Breast epithelium (tissue), 4 donors: ENCODE measurements around the gene HHATL. TPM values are rescaled to one million over a fixed set of nuclear protein-coding genes. Genes with fewer than 3 reads are reported as not detected.
A peak's percentile ranks its signal among the peaks of the same experiment; 100 is the strongest.

Experiments
- DNase-seq, 2 donors: peaks; one replicate each; pipeline ENCODE4 v3.0.0-alpha.2; 2019; ENCODE audit warnings: low spot score in 2 of 2
- H3K27ac ChIP-seq, 2 donors: fragments of 200-600 bp; sonication (generic) in 1 of 2; one replicate each; pipeline ENCODE4 v1.5.1; 2016 to 2019; ENCODE audit warnings: mild to moderate bottlenecking in 1 of 2
- H3K27me3 ChIP-seq, 2 donors: fragments of 200-600 bp; sonication (generic) in 1 of 2; one replicate each; pipeline versions ENCODE4 v1.5.1 to v1.6.0; 2017 to 2019; ENCODE audit warnings: control low read depth in 1 of 2, mild to moderate bottlenecking in 1 of 2
- H3K36me3 ChIP-seq: fragments of 200-600 bp; one replicate; pipeline ENCODE4 v1.5.1; 2019
- H3K4me1 ChIP-seq, 2 donors: fragments of 200-600 bp; sonication (generic); one replicate each; pipeline ENCODE4 v1.5.1; 2016 to 2019; ENCODE audit warnings: control low read depth in 1 of 2
- H3K4me3 ChIP-seq, 3 donors: fragments of 200-600 bp; sonication (generic); 1 replicate in 2 of 3; 2 replicates in 1 of 3; pipeline ENCODE4 v1.5.1; 2016 to 2019; ENCODE audit warnings: mild to moderate bottlenecking in 3 of 3, moderate library complexity in 2 of 3
- H3K9me3 ChIP-seq, 2 donors: fragments of 200-600 bp; sonication (generic) in 1 of 2; one replicate each; pipeline ENCODE4 v1.5.1; 2016 to 2019; ENCODE audit warnings: control low read depth in 1 of 2
- POLR2A ChIP-seq: fragments of 450-650 bp; IDR thresholded peaks from one replicate; pipeline ENCODE4 v1.6.1; 2016; ENCODE audit warnings: antibody characterized with exemption, mild to moderate bottlenecking, moderate library complexity
- POLR2AphosphoS5 ChIP-seq, 3 donors: sonication (generic); formaldehyde crosslinking; IDR thresholded peaks; one replicate each; pipeline ENCODE4 v1.6.1; 2017; ENCODE audit warnings: antibody characterized with exemption in 3 of 3
- intact Hi-C: fragments of 100-400 bp; cut with DNase I; formaldehyde crosslinking; loops from one replicate; pipeline ENCODE4 v1.15.1; 2023; ENCODE audit warnings: low total_unique reads
- total RNA-seq, 3 donors: library from RNA; depleted of rRNA; stranded (reverse); fragments of >200 nt; gene quantifications; one replicate each; pipeline ENCODE4 v1.1.0, GENCODE V29; 2016
- TF ChIP-seq, protein P1 (sequence below), 3 donors: fragments of 450-650 bp; IDR thresholded peaks; one replicate each; pipeline ENCODE4 v1.5.1; 2016 to 2017; ENCODE audit warnings: antibody characterized with exemption in 3 of 3, mild to moderate bottlenecking in 3 of 3, moderate library complexity in 3 of 3

The HHATL gene
- total RNA-seq, 3 donors from 2014 or later = 0.32 to 1.6 TPM; not detected in 1

DNA sequence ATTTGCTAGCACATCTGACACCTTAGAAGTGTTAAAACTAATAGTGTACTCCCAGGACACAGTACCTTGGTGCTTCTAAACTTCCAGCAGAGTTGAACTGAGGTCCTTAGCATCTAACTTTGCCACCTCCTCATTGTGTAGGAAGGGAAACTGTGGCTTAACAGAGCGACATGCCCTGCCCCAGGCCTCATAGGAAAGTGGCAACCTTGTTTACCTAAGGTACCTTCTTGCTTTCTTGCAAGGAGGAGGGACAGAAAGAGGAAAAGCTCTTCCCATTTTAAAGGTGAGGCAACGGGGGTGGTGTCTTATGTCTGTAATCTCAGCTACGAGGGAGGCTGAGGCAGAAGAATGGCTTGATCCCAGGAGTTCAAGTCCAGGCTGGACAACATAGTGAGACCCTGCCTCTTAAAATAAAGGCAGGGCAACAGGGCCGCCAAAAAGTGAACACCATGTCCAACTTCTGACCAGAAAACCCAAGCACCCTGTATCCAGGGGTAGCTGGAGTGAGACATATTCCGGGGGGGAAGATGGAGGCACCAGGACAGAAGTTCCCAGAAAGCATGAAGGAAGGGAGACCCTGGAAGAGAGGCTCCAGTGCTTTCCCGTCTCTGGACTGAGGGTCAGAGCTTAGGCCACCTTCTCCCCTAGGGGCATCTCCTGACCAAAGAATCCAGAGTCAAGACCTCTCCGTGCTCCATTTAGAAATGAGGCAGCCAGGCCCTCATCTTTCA is 17.8 kb downstream of the HHATL start:
- Histone ChIP-seq H3K4me1 (no peaks in the 10 kb centered on the region), H3K4me3 (no peak overlapping the region), H3K36me3 (no peaks in the 10 kb centered on the region), H3K27me3 (no peaks in the 10 kb centered on the region), H3K27ac (peak overlapping the region; percentile 40 to 66), H3K9me3 (no peaks in the 10 kb centered on the region)
- DNase-seq = no peak
- TF ChIP-seq POLR2AphosphoS5 (IDR thresholded peaks at IDR 0.05) (no peak), POLR2A (no peak)
- TF ChIP-seq, protein P1, sequence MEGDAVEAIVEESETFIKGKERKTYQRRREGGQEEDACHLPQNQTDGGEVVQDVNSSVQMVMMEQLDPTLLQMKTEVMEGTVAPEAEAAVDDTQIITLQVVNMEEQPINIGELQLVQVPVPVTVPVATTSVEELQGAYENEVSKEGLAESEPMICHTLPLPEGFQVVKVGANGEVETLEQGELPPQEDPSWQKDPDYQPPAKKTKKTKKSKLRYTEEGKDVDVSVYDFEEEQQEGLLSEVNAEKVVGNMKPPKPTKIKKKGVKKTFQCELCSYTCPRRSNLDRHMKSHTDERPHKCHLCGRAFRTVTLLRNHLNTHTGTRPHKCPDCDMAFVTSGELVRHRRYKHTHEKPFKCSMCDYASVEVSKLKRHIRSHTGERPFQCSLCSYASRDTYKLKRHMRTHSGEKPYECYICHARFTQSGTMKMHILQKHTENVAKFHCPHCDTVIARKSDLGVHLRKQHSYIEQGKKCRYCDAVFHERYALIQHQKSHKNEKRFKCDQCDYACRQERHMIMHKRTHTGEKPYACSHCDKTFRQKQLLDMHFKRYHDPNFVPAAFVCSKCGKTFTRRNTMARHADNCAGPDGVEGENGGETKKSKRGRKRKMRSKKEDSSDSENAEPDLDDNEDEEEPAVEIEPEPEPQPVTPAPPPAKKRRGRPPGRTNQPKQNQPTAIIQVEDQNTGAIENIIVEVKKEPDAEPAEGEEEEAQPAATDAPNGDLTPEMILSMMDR (IDR thresholded peaks at IDR 0.05) = no peak
- intact Hi-C loops = no loop called here

DNA sequence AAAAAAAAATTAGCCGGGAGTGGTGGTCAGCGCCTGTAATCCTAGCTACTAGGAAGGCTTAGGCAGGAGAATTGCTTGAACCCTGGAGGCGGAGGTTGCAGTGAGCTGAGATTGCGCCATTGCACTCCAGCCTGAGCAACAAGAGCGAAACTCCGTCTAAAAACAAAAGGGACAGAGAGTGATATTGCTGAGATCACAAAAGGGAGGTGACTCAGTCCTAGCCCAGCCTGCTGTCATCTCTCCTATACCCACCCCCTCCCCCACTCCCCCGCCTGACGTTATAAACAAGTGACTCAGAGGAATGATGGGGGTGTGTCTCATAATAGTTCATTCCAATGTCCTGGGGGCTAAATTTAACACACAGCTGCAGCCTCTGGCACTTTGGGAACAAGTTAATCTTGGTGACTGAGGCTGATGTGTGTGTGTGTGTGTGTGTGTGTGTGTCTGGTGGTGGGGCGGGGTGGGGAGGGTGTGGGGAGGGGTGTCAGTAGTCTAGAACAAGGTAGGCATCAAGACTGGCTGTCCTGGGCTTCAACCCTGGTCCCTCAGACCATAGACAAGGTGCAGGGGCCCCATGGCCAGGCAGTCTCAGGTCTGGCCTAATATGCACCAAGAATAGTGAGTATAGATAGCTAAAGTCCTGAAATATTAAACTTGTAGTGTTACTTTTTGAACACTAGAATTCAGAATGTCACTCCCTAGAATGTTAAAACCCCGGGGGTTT is 18.6 kb downstream of the HHATL start:
- H3K27me3 ChIP-seq = no peaks in the 10 kb centered on the region
- peak overlapping the region; percentile 40 to 66 for H3K27ac ChIP-seq
- no peaks in the 10 kb centered on the region for H3K4me1 ChIP-seq
- H3K4me3 ChIP-seq = no peak overlapping the region
- intact Hi-C loops = no loop called here
- peak in 1 of 2 donors; percentile 75 for DNase-seq
- TF ChIP-seq, protein P1 (IDR thresholded peaks at IDR 0.05) = no peak
- TF ChIP-seq POLR2A = no peak
- TF ChIP-seq POLR2AphosphoS5 (IDR thresholded peaks at IDR 0.05) = no peak
- H3K9me3 ChIP-seq = no peaks in the 10 kb centered on the region
- no peaks in the 10 kb centered on the region for H3K36me3 ChIP-seq

DNA sequence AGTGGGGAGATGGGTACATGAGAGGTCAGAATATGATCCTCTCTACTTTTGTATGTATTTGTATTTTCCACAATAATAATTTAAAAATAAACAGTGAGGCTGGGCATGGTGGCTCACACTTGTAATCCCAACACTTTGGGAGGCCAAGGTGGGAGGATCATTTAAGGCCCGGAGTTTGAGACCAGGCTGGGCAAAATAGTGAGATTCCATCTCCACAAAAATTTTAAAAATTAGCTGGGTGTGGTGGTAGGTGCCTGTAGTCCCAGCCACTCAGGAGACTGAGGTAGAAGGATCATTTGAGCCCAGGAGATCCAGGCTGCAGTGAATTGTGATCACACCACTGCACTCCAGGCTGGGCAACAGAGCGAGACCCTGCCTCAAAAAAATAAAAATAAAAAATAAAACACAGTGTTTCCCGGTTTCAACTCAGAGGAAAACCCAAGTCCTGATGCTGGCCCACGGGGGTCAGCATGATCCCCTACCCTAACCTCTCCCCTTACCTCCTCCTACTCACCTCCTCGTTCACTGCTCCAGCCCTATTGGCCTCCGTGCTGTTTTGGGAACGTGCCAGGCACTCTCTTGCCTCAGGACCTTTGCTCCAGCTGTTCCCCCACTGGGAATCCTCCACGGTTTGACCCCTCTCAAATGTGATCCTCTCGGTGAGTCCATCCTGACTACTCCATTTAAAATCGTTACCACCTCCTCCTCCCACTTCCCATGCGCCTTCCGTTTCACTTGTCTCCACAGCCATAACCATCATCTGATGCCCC is 20.1 kb downstream of the HHATL start:
- Histone ChIP-seq H3K4me1 (no peaks in the 10 kb centered on the region), H3K36me3 (no peaks in the 10 kb centered on the region), H3K27me3 (no peaks in the 10 kb centered on the region), H3K9me3 (no peaks in the 10 kb centered on the region), H3K27ac (no peak overlapping the region), H3K4me3 (no peak overlapping the region)
- no peak for DNase-seq
- intact Hi-C loops = no loop called here
- no peak for TF ChIP-seq POLR2A
- TF ChIP-seq POLR2AphosphoS5 (IDR thresholded peaks at IDR 0.05) = no peak
- TF ChIP-seq, protein P1 (IDR thresholded peaks at IDR 0.05) = no peak

DNA sequence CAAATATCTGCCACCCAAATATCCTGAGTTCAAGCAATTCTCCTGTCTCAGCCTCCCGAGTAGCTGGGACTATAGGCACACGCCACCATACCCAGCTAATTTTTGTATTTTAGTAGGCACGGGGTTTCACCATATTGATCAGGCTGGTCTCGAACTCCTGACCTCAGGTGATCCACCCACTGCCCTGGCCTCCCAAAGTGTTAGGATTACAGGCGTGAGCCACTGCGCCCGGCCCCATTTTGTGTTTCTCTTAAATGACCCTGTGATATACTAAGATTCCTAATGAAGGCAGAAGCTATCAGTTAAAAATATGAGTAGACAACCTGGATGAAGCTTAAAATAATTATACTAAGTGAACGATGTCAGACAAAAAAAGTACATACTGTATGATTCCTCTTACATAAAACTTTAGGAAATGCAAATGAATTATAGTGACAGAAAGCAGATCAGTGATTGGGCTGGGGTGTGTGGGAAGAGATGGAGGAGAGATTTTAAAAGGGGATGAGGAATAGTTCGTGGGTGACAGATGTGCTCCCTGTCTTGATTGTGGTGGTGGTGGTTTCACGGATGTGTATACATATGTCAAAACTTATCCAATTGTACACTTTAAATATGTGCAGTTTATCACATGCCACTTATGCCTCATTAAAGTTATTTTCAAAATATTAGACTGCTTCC is 21.1 kb downstream of the HHATL start:
- intact Hi-C loops = no loop called here
- Histone ChIP-seq H3K9me3 (no peaks in the 10 kb centered on the region), H3K36me3 (no peaks in the 10 kb centered on the region), H3K27ac (no peak overlapping the region), H3K27me3 (no peaks in the 10 kb centered on the region), H3K4me1 (no peaks in the 10 kb centered on the region), H3K4me3 (no peak overlapping the region)
- no peak for DNase-seq
- TF ChIP-seq POLR2A = no peak
- TF ChIP-seq, protein P1 (IDR thresholded peaks at IDR 0.05) = no peak
- TF ChIP-seq POLR2AphosphoS5 (IDR thresholded peaks at IDR 0.05) = no peak
